GM12892 (cell line): ENCODE results near the gene ZNF324B.

Experiments used
- POLR2A ChIP-seq: IDR thresholded peaks from 2 replicates; pipeline ENCODE4 v1.6.1; 2011; ENCODE audit warnings: low read depth, low read length, control low read depth
- TAF1 ChIP-seq: IDR thresholded peaks from 2 replicates; pipeline ENCODE4 v1.6.1; 2011; ENCODE audit warnings: low read depth, mild to moderate bottlenecking, control low read depth, low read length, borderline replicate concordance

- TF ChIP-seq POLR2A (no peak), TAF1 (no peak)
Measured at GRCh38 chr19:58469241-58470013, 18.0 kb downstream of the ZNF324B start.
